ENCODE data around the gene FBXW2. TPM values are rescaled to one million over a fixed set of nuclear protein-coding genes. Genes with fewer than 3 reads are reported as not detected.

Gene FBXW2
- total RNA-seq, 1 donor from 2014 or later: 72.9 TPM

GRCh38 chr9:120768247-120768646 is 25.0 kb downstream of the FBXW2 start:
- H3K27me3 Mint-ChIP-seq (ENCODE audit: low read depth): no peaks in the 10 kb centered on the region
- H3K4me3 Mint-ChIP-seq (ENCODE audit: unreplicated experiment): no peak overlapping the region
- no peak overlapping the region for H3K27ac Mint-ChIP-seq (ENCODE audit: unreplicated experiment)
- no peaks in the 10 kb centered on the region for H3K9me3 Mint-ChIP-seq (ENCODE audit: low read depth)
- no peak for TF ChIP-seq CTCF (IDR thresholded peaks at IDR 0.05)
- DNase-seq (ENCODE audit: low spot score): no peak
- H3K4me1 Mint-ChIP-seq (ENCODE audit: low read depth): no peaks in the 10 kb centered on the region
- peaks cover 31% of the 10 kb centered on the region for H3K36me3 Mint-ChIP-seq (ENCODE audit: low read depth)

GRCh38 chr9:120767451-120767850 is 25.8 kb downstream of the FBXW2 start:
- TF ChIP-seq CTCF (IDR thresholded peaks at IDR 0.05): no peak
- H3K36me3 Mint-ChIP-seq (ENCODE audit: low read depth): peaks cover 31% of the 10 kb centered on the region
- no peak overlapping the region for H3K4me3 Mint-ChIP-seq (ENCODE audit: unreplicated experiment)
- no peaks in the 10 kb centered on the region for H3K27me3 Mint-ChIP-seq (ENCODE audit: low read depth)
- no peak for DNase-seq (ENCODE audit: low spot score)
- no peaks in the 10 kb centered on the region for H3K4me1 Mint-ChIP-seq (ENCODE audit: low read depth)
- no peak overlapping the region for H3K27ac Mint-ChIP-seq (ENCODE audit: unreplicated experiment)
- no peaks in the 10 kb centered on the region for H3K9me3 Mint-ChIP-seq (ENCODE audit: low read depth)

- no peaks in the 10 kb centered on the region for H3K27me3 Mint-ChIP-seq (ENCODE audit: low read depth)
- peaks cover 31% of the 10 kb centered on the region for H3K36me3 Mint-ChIP-seq (ENCODE audit: low read depth)
- TF ChIP-seq CTCF (IDR thresholded peaks at IDR 0.05): no peak
- peaks cover 4% of the 10 kb centered on the region for H3K4me1 Mint-ChIP-seq (ENCODE audit: low read depth)
- DNase-seq (ENCODE audit: low spot score): no peak
- no peak overlapping the region for H3K4me3 Mint-ChIP-seq (ENCODE audit: unreplicated experiment)
- H3K27ac Mint-ChIP-seq (ENCODE audit: unreplicated experiment): no peak overlapping the region
- H3K9me3 Mint-ChIP-seq (ENCODE audit: low read depth): no peaks in the 10 kb centered on the region
These were observed 27.2 kb downstream of the FBXW2 start for GRCh38 chr9:120765910-120766425.

- Mint-ChIP-seq H3K4me1 (ENCODE audit: low read depth) (peaks cover 8% of the 10 kb centered on the region), H3K27me3 (ENCODE audit: low read depth) (no peaks in the 10 kb centered on the region), H3K9me3 (ENCODE audit: low read depth) (no peaks in the 10 kb centered on the region), H3K36me3 (ENCODE audit: low read depth) (peaks cover 24% of the 10 kb centered on the region), H3K4me3 (ENCODE audit: unreplicated experiment) (no peak overlapping the region), H3K27ac (ENCODE audit: unreplicated experiment) (no peak overlapping the region)
- no peak for TF ChIP-seq CTCF (IDR thresholded peaks at IDR 0.05)
- peak; percentile 67 for DNase-seq (ENCODE audit: low spot score)
These were observed 28.7 kb downstream of the FBXW2 start for GRCh38 chr9:120764476-120764875.

DNA sequence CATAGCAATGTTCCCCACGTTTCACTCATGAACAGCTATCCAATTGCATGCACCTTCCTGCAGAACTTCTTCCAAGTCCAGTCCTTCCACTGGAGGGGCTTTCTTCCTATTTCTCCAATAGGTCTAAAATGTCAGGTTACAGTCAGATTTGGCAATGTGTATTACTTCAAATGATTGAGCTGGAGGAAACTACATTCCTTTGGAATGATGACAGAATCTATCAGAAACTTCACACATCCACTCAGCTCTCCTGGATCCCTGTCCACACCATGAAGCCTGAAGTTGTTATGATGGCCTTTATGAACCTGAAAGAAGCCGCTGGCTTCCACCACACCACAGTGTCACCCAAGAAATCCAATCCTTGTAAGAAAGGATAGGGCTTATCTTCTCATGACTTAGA is 32.2 kb downstream of the FBXW2 start:
- H3K4me1 Mint-ChIP-seq (ENCODE audit: low read depth): peaks cover 24% of the 10 kb centered on the region
- no peak overlapping the region for H3K4me3 Mint-ChIP-seq (ENCODE audit: unreplicated experiment)
- peaks cover 11% of the 10 kb centered on the region for H3K36me3 Mint-ChIP-seq (ENCODE audit: low read depth)
- no peaks in the 10 kb centered on the region for H3K27me3 Mint-ChIP-seq (ENCODE audit: low read depth)
- H3K27ac Mint-ChIP-seq (ENCODE audit: unreplicated experiment): peak overlapping the region; percentile 45
- DNase-seq (ENCODE audit: low spot score): no peak
- TF ChIP-seq CTCF (IDR thresholded peaks at IDR 0.05): no peak
- H3K9me3 Mint-ChIP-seq (ENCODE audit: low read depth): no peaks in the 10 kb centered on the region

Measured in chondrocyte (in vitro differentiated cells).